ENCODE results near the gene PTTG1IP2.

- TF ChIP-seq CTCF (IDR thresholded peaks at IDR 0.05), result no peak
- no peak for TF ChIP-seq EZH2 (IDR thresholded peaks at IDR 0.05; ENCODE audit: borderline replicate concordance, insufficient read depth, low read depth, low read length, poor library complexity, severe bottlenecking)
Observed at GRCh38 chr7:90502539-90502938, 33.1 kb downstream of the PTTG1IP2 start.
